Ishikawa (cell line): ENCODE results near the gene KAT6B.

ENCODE experiments used
- CEBPB ChIP-seq: IDR thresholded peaks from 2 replicates; pipeline ENCODE4 v1.6.1; 2012
- CREB1 ChIP-seq: IDR thresholded peaks from 2 replicates; pipeline ENCODE4 v1.6.1; 2012; ENCODE audit warnings: low read depth
- EGR1 ChIP-seq: IDR thresholded peaks from 2 replicates; pipeline ENCODE4 v1.6.1; 2012
- EP300 ChIP-seq: IDR thresholded peaks from 2 replicates; pipeline ENCODE4 v1.6.1; 2012; ENCODE audit warnings: borderline replicate concordance
- FOXM1 ChIP-seq: IDR thresholded peaks from 2 replicates; pipeline ENCODE4 v1.6.1; 2012; ENCODE audit warnings: low read depth, borderline replicate concordance
- NFIC ChIP-seq: IDR thresholded peaks from 2 replicates; pipeline ENCODE4 v1.6.1; 2012
- RAD21 ChIP-seq: IDR thresholded peaks from 2 replicates; pipeline ENCODE4 v1.6.1; 2012; ENCODE audit warnings: low read depth
- TAF1 ChIP-seq: IDR thresholded peaks from 2 replicates; pipeline ENCODE4 v1.6.1; 2012; ENCODE audit warnings: low read depth, mild to moderate bottlenecking
- TCF12 ChIP-seq: IDR thresholded peaks from 2 replicates; pipeline ENCODE4 v1.6.1; 2012; ENCODE audit warnings: low read depth
- TEAD4 ChIP-seq: IDR thresholded peaks from 2 replicates; pipeline ENCODE4 v1.6.1; 2012
- YY1 ChIP-seq: IDR thresholded peaks from 2 replicates; pipeline ENCODE4 v1.6.1; 2012; ENCODE audit warnings: low read depth
- ZBTB7A ChIP-seq: IDR thresholded peaks from 2 replicates; pipeline ENCODE4 v1.6.1; 2012; ENCODE audit warnings: low read depth
- TF ChIP-seq, protein P1 (sequence below): IDR thresholded peaks from 2 replicates; pipeline ENCODE4 v1.6.1; 2012; ENCODE audit warnings: low read depth, mild to moderate bottlenecking
- TF ChIP-seq, protein P2 (sequence below): IDR thresholded peaks from 2 replicates; pipeline ENCODE4 v1.6.1; 2012
- TF ChIP-seq, protein P3 (sequence below): IDR thresholded peaks from 2 replicates; pipeline ENCODE4 v1.6.1; 2012

Gene KAT6B

DNA sequence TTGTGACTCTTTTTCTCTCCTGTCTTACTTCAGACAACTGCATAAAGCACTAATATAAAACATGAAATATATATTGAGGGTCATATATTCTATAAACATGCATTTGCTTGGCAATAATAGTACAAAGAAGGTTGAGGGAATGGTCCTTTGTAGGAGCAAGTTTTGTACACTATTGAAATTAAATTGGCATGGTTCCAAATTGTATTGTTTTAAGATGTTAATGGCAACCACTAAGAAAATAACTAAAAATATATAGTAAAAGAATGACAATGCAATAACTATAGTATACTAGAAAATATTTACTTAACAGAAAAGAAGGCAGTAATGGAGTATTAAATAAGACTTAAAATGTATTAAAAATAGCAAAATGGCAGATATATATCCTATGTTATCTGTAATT, 33.7 kb upstream of the KAT6B start:
- no peak for TF ChIP-seq RAD21
- peak; percentile 36; the same call in 1 of the 2 replicates for TF ChIP-seq NFIC

DNA sequence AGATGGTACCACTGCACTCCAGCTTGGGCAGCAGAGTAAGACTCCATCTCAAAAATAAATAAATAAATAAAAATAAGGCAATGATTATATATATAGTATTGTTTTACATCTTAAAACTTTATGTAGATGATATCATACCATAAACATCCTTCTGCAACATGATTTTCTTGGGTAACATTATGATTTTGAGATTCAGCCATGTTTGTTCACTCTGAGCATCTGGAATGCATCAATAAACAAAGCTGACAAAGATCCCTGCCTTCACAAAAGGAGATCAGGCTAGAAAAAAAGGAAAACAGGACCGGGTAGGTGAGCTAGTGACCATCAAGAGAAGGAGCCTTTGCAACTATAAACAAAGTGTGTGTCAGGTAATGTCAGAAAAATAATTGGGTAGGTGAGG, 31.9 kb upstream of the KAT6B start:
- TF ChIP-seq TEAD4 (no peak), EGR1 (no peak), FOXM1 (no peak), TCF12 (no peak), EP300 (no peak), RAD21 (no peak), ZBTB7A (no peak), YY1 (no peak), CEBPB (no peak), TAF1 (no peak), NFIC (no peak)
- TF ChIP-seq, protein P1, sequence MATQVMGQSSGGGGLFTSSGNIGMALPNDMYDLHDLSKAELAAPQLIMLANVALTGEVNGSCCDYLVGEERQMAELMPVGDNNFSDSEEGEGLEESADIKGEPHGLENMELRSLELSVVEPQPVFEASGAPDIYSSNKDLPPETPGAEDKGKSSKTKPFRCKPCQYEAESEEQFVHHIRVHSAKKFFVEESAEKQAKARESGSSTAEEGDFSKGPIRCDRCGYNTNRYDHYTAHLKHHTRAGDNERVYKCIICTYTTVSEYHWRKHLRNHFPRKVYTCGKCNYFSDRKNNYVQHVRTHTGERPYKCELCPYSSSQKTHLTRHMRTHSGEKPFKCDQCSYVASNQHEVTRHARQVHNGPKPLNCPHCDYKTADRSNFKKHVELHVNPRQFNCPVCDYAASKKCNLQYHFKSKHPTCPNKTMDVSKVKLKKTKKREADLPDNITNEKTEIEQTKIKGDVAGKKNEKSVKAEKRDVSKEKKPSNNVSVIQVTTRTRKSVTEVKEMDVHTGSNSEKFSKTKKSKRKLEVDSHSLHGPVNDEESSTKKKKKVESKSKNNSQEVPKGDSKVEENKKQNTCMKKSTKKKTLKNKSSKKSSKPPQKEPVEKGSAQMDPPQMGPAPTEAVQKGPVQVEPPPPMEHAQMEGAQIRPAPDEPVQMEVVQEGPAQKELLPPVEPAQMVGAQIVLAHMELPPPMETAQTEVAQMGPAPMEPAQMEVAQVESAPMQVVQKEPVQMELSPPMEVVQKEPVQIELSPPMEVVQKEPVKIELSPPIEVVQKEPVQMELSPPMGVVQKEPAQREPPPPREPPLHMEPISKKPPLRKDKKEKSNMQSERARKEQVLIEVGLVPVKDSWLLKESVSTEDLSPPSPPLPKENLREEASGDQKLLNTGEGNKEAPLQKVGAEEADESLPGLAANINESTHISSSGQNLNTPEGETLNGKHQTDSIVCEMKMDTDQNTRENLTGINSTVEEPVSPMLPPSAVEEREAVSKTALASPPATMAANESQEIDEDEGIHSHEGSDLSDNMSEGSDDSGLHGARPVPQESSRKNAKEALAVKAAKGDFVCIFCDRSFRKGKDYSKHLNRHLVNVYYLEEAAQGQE: no peak
- TF ChIP-seq, protein P2, sequence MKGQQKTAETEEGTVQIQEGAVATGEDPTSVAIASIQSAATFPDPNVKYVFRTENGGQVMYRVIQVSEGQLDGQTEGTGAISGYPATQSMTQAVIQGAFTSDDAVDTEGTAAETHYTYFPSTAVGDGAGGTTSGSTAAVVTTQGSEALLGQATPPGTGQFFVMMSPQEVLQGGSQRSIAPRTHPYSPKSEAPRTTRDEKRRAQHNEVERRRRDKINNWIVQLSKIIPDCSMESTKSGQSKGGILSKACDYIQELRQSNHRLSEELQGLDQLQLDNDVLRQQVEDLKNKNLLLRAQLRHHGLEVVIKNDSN: no peak
- TF ChIP-seq, protein P3, sequence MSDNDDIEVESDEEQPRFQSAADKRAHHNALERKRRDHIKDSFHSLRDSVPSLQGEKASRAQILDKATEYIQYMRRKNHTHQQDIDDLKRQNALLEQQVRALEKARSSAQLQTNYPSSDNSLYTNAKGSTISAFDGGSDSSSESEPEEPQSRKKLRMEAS: no peak

DNA sequence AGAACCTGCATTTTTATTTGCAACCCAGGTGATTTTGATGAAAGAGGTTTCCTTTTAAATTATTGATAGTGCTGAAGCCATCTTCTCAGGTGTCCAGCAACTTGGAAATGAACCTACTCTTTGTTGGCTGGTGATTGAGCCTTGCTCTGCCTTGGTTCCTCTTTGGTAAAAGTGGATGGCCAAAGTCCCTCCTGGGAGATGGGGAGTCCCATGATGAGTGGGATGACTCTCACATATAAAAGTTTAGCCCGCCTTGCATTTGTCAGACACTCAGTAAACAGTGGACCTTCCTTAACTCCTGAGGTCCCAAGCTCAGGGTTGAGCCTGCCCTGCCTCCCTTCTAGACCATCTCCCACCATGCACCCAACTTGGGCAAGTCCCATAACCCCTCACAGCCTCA, 28.9 kb upstream of the KAT6B start:
- TF ChIP-seq TCF12 (no peak), CREB1 (no peak), EGR1 (no peak), TEAD4 (no peak), NFIC (no peak), TAF1 (no peak), FOXM1 (no peak), RAD21 (no peak), ZBTB7A (no peak), CEBPB (no peak), YY1 (no peak), EP300 (no peak)
- TF ChIP-seq, protein P2: no peak
- TF ChIP-seq, protein P1: no peak
- TF ChIP-seq, protein P3: no peak

DNA sequence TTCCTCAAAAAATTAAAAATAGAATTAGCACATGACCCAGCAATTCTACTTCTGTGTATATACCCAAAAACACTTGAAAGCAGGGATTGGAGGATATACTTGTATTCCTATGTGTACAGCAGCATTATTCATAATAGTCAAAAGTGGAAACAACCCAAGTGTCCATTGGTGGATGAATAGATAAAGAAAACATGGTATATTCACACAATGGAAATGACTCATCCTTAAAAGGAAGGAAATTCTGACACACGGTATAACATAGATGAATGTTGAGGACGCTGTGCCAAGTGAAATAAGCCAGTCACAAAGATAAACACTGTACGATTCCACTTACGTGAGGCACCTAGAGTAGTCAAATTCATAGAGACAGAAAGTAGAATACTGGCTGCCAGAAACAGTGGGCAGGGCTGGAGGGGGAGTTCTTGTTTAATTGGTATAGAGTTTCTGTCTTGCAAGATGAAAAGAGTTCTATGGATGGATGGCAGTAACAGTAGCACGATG, 26.6 kb upstream of the KAT6B start:
- peak; percentile 59 for TF ChIP-seq NFIC
- TF ChIP-seq FOXM1: no peak
- TF ChIP-seq TEAD4: no peak

DNA sequence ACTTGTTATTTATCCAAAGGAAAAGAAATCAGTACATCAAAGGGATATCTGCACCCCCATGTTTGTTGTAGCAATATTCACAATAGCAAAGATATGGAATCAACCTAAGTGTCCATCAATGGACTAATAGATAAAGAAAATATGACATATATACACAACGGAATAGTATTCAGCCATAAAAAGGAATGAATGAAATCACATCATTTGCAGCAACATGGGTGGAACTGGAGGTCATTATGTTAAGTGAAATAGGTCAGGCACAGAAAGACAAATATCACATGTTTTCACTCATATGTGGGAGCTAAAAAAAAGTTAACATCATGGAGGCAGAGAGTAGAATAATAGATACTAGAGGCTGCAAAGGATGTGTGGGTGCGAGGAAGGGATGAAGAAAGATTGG, 25.0 kb upstream of the KAT6B start:
- TF ChIP-seq RAD21: no peak
- TF ChIP-seq TAF1: no peak
- TF ChIP-seq EP300: no peak
- TF ChIP-seq, protein P3: no peak
- TF ChIP-seq, protein P2: no peak

DNA sequence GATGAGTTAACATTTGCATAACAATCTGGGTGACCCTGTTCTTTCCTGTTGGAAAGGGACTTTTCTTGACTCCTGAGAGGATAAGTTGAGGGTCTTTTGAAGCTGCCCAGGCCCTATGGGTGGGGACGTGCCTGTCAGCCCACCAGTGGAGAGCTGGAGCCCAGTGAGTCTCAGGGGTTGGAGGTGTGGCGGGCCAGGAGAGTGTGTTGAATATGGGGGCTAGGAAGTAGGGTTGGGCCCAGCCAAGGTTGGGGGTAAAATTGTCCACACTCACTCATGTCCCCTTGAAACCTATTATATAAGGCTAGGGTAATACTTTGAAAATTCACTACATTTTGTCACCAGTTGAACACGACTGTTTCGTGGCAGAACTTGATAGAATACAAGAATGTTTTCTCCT, 17.9 kb upstream of the KAT6B start:
- TF ChIP-seq FOXM1 (no peak), YY1 (no peak), TAF1 (no peak), CEBPB (no peak), NFIC (no peak), CREB1 (no peak), RAD21 (no peak), TCF12 (no peak), ZBTB7A (no peak), TEAD4 (no peak), EP300 (no peak), EGR1 (no peak)
- TF ChIP-seq, protein P3: no peak
- TF ChIP-seq, protein P1: no peak
- TF ChIP-seq, protein P2: no peak
